Testis (tissue), 3 donors: ENCODE measurements around the gene SLC22A23. TPM values are rescaled to one million over a fixed set of nuclear protein-coding genes. Genes with fewer than 3 reads are reported as not detected.

ENCODE experiments used
- DNase-seq: peaks from one replicate; pipeline ENCODE4 v3.0.0-alpha.2; 2019
- H3K27ac ChIP-seq, 2 donors: fragments of 200-600 bp; sonication (generic); one replicate each; pipeline ENCODE4 v1.5.1; 2019
- H3K27me3 ChIP-seq: fragments of 200-600 bp; sonication (generic); one replicate; pipeline ENCODE4 v1.5.1; 2019
- H3K36me3 ChIP-seq: fragments of 200-600 bp; sonication (generic); one replicate; pipeline ENCODE4 v1.5.1; 2017; ENCODE audit warnings: low read depth; ENCODE audit errors: missing control alignments
- H3K4me1 ChIP-seq: fragments of 200-600 bp; sonication (generic); one replicate; pipeline ENCODE4 v1.5.1; 2019
- H3K4me3 ChIP-seq, 2 donors: fragments of 200-600 bp; sonication (generic); one replicate each; pipeline ENCODE4 v1.5.1; 2017 to 2019
- H3K9me3 ChIP-seq: fragments of 200-600 bp; sonication (generic); one replicate; pipeline ENCODE4 v1.5.1; 2017
- CTCF ChIP-seq, 3 experiments: fragments of 450-650 bp in 2 of 3; fragments of 200-600 bp in 1 of 3; sonication (generic) in 1 of 3; IDR thresholded peaks; one replicate each; pipeline ENCODE4 v1.5.1; 2016 to 2019; ENCODE audit warnings: antibody characterized with exemption in 3 of 3, mild to moderate bottlenecking in 2 of 3, moderate library complexity in 1 of 3
- POLR2A ChIP-seq: fragments of 450-650 bp; IDR thresholded peaks from one replicate; pipeline ENCODE4 v1.6.1; 2017; ENCODE audit warnings: antibody characterized with exemption, mild to moderate bottlenecking, moderate library complexity
- WGBS, 2 donors: methylation state at CpG; one replicate each; pipeline ENCODE4 v1.1.5; 2018; 5-methylcytosine and 5-hydroxymethylcytosine counted together
- intact Hi-C: fragments of 100-400 bp; cut with DNase I; formaldehyde crosslinking; loops from one replicate; pipeline ENCODE4 v1.15.1; 2023; ENCODE audit warnings: low total_unique reads
- polyA plus RNA-seq: library from polyadenylated mRNA; stranded (reverse); fragments of 350-450 nt; fragmentation: Illumina TruSeq; extraction: RNeasy Lipid Tissue Mini Kit (QIAGEN cat#74804); gene quantifications from one replicate; pipeline ENCODE4 v1.2.3, GENCODE V29; 2014; ENCODE audit warnings: low read depth, low replicate concordance; ENCODE audit not compliant: insufficient read depth
- total RNA-seq, 2 donors: library from RNA; depleted of rRNA; stranded (reverse); fragments of >200 nt; gene quantifications; one replicate each; pipeline ENCODE4 v1.2.3, GENCODE V29; 2016

SLC22A23 gene
- total and polyA plus RNA-seq, 3 donors from 2014 or later, result 9.0 to 20.9 (median 14.9) TPM

- no peak overlapping the region for H3K4me3 ChIP-seq
- no peak overlapping the region for H3K27ac ChIP-seq
- H3K4me1 ChIP-seq, result no peaks in the 10 kb centered on the region
- TF ChIP-seq POLR2A (no peak), CTCF (IDR thresholded peaks at IDR 0.05) (no peak)
- 83 to 86% methylated on average over 9 of the region's 9 CpGs for WGBS, 2 donors
- no peaks in the 10 kb centered on the region for H3K36me3 ChIP-seq
- H3K27me3 ChIP-seq, result no peaks in the 10 kb centered on the region
- DNase-seq, result no peak
- intact Hi-C loops, result no loop called here
- H3K9me3 ChIP-seq, result no peaks in the 10 kb centered on the region
Measured at GRCh38 chr6:3273707-3274521, 182.9 kb downstream of the SLC22A23 start.

- 91 to 95% methylated on average over 14 to 31 of the region's 32 CpGs for WGBS, 2 donors
- no peak overlapping the region for H3K27ac ChIP-seq
- intact Hi-C loops, result no loop called here
- TF ChIP-seq CTCF (IDR thresholded peaks at IDR 0.05) (no peak), POLR2A (no peak)
- H3K4me1 ChIP-seq, result no peaks in the 10 kb centered on the region
- H3K36me3 ChIP-seq, result no peaks in the 10 kb centered on the region
- H3K9me3 ChIP-seq, result no peaks in the 10 kb centered on the region
- DNase-seq, result no peak
- no peaks in the 10 kb centered on the region for H3K27me3 ChIP-seq
- no peak overlapping the region for H3K4me3 ChIP-seq
Measured at GRCh38 chr6:3272911-3273547, 183.8 kb downstream of the SLC22A23 start.

GRCh38 chr6:3271756-3272155, 185.1 kb downstream of the SLC22A23 start:
- intact Hi-C loops, result no loop called here
- Histone ChIP-seq H3K27me3 (no peaks in the 10 kb centered on the region), H3K9me3 (no peaks in the 10 kb centered on the region), H3K27ac (no peak overlapping the region), H3K4me1 (no peaks in the 10 kb centered on the region), H3K4me3 (no peak overlapping the region), H3K36me3 (no peaks in the 10 kb centered on the region)
- no peak for DNase-seq
- no peak for TF ChIP-seq CTCF (IDR thresholded peaks at IDR 0.05)
- WGBS, 2 donors, result 89 to 91% methylated on average over 13 of the region's 13 CpGs

GRCh38 chr6:3270258-3270657, 186.6 kb downstream of the SLC22A23 start:
- no peaks in the 10 kb centered on the region for H3K4me1 ChIP-seq
- no peaks in the 10 kb centered on the region for H3K9me3 ChIP-seq
- DNase-seq, result no peak
- no peak overlapping the region for H3K4me3 ChIP-seq
- no peaks in the 10 kb centered on the region for H3K27me3 ChIP-seq
- no peak overlapping the region for H3K27ac ChIP-seq
- intact Hi-C loops, result no loop called here
- no peaks in the 10 kb centered on the region for H3K36me3 ChIP-seq
- 84 to 89% methylated on average over 8 to 15 of the region's 15 CpGs for WGBS, 2 donors
- TF ChIP-seq POLR2A (no peak), CTCF (IDR thresholded peaks at IDR 0.05) (no peak)
